Nephron progenitor cell (in vitro differentiated cells): Measurements from ENCODE around the gene ZDHHC11B.
"Not testable (repeated sequence)": the region's sequence is repeated elsewhere in the genome, so short reads cannot be mapped to it uniquely, and the experiment has no call there.

Experiments used
- DNase-seq: peaks from one replicate; pipeline ENCODE4 v3.0.0; 2021
- H3K27ac Mint-ChIP-seq: 2 replicates; pipeline ENCODE4 v1.8.0; 2021; ENCODE audit warnings: mild to moderate bottlenecking, moderate library complexity, mixed read lengths
- H3K27me3 Mint-ChIP-seq: 2 replicates; pipeline ENCODE4 v1.8.0; 2021; ENCODE audit warnings: mild to moderate bottlenecking, low read depth, mixed read lengths; ENCODE audit not compliant: poor library complexity
- H3K36me3 Mint-ChIP-seq: 2 replicates; pipeline ENCODE4 v1.8.0; 2021; ENCODE audit warnings: low read depth, mixed read lengths
- H3K4me1 Mint-ChIP-seq: 2 replicates; pipeline ENCODE4 v1.8.0; 2021; ENCODE audit warnings: mixed read lengths
- H3K4me3 Mint-ChIP-seq: 2 replicates; pipeline ENCODE4 v1.8.0; 2021; ENCODE audit warnings: mild to moderate bottlenecking, moderate library complexity, mixed read lengths
- H3K9me3 Mint-ChIP-seq: 2 replicates; pipeline ENCODE4 v1.8.0; 2021; ENCODE audit warnings: mild to moderate bottlenecking, moderate library complexity, mixed read lengths
- TF ChIP-seq, protein P1 (sequence below): fragments of 200-600 bp; sonication (generic); IDR thresholded peaks from 2 replicates; pipeline ENCODE4 v1.5.0; 2021; ENCODE audit warnings: antibody characterized with exemption

ZDHHC11B gene

DNA sequence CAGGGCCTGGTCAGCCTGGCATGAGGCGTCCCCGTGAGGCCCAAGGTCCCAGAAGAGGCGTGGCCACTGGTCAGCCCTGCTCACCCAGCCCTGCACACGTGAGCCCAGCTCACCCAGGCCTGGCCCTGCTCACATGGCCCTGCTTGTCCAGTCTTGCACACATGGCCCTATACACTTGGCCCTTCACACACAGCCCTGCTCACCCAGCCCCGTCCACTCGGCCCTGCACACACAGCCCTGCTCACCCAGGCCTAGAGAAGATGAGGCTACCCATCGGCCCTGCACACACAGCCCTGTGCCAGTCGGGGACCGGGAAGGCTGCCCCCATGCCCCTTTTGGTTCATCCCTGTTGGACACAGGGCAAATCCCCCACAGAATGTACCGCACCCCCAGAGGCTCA, 28.4 kb downstream of the ZDHHC11B start:
- TF ChIP-seq, protein P1, sequence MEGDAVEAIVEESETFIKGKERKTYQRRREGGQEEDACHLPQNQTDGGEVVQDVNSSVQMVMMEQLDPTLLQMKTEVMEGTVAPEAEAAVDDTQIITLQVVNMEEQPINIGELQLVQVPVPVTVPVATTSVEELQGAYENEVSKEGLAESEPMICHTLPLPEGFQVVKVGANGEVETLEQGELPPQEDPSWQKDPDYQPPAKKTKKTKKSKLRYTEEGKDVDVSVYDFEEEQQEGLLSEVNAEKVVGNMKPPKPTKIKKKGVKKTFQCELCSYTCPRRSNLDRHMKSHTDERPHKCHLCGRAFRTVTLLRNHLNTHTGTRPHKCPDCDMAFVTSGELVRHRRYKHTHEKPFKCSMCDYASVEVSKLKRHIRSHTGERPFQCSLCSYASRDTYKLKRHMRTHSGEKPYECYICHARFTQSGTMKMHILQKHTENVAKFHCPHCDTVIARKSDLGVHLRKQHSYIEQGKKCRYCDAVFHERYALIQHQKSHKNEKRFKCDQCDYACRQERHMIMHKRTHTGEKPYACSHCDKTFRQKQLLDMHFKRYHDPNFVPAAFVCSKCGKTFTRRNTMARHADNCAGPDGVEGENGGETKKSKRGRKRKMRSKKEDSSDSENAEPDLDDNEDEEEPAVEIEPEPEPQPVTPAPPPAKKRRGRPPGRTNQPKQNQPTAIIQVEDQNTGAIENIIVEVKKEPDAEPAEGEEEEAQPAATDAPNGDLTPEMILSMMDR, result no peak
- Mint-ChIP-seq H3K36me3 (no peaks in the 10 kb centered on the region), H3K27me3 (peaks cover 11% of the 10 kb centered on the region), H3K9me3 (no peaks in the 10 kb centered on the region), H3K27ac (peak overlapping the region; percentile 96), H3K4me3 (no peak overlapping the region), H3K4me1 (peaks cover 50% of the 10 kb centered on the region)
- DNase-seq, result no peak

- not testable (repeated sequence) for H3K27ac Mint-ChIP-seq, H3K4me3 Mint-ChIP-seq, DNase-seq, H3K9me3 Mint-ChIP-seq, H3K36me3 Mint-ChIP-seq
- peaks cover 10% of the 10 kb centered on the region for H3K27me3 Mint-ChIP-seq
- peaks cover 44% of the 10 kb centered on the region for H3K4me1 Mint-ChIP-seq
Observed at GRCh38 chr5:754143-754632, 30.3 kb downstream of the ZDHHC11B start.

DNA sequence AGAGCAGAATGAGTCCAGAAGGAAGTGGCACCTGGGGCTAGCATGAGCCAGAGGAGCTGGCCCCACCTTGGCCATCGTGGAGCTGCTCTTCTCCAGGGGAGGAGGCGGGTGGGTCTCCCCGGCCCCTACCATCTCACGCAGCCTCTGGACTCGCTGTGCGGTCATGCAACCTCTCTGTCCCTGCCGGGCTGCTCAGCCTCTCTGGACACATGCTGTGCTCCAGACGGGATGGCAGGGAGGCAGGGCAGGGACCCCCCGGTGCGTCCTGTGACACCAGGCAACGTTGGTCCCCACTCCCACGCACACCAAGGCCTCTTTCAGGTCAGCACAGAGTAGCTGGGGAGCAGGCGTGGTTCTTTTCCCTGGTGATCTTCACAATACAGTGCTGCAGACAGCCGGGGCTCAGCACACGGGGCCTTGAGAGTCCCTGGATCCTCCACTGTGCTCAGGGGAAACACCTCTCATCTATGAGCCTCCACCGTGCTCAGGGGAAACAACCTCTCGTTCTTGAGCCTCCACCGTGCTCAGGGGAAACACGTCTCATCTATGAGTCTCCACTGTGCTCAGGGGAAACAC, 30.9 kb downstream of the ZDHHC11B start:
- not testable (repeated sequence) for H3K9me3 Mint-ChIP-seq, H3K27ac Mint-ChIP-seq, DNase-seq, H3K36me3 Mint-ChIP-seq, H3K4me3 Mint-ChIP-seq
- H3K4me1 Mint-ChIP-seq, result peaks cover 38% of the 10 kb centered on the region
- H3K27me3 Mint-ChIP-seq, result peaks cover 13% of the 10 kb centered on the region

GRCh38 chr5:752532-753115, 31.9 kb downstream of the ZDHHC11B start:
- H3K27me3 Mint-ChIP-seq, result peaks cover 20% of the 10 kb centered on the region
- H3K27ac Mint-ChIP-seq, H3K9me3 Mint-ChIP-seq, H3K36me3 Mint-ChIP-seq, H3K4me3 Mint-ChIP-seq, DNase-seq: not testable (repeated sequence)
- peaks cover 28% of the 10 kb centered on the region for H3K4me1 Mint-ChIP-seq

- H3K27ac Mint-ChIP-seq, H3K9me3 Mint-ChIP-seq: not testable (repeated sequence)
Observed at GRCh38 chr5:751992-752391, 32.5 kb downstream of the ZDHHC11B start.

GRCh38 chr5:751496-751895, 33.0 kb downstream of the ZDHHC11B start:
- no peak overlapping the region for H3K27ac Mint-ChIP-seq
- no peak overlapping the region for H3K4me3 Mint-ChIP-seq
- no peaks in the 10 kb centered on the region for H3K36me3 Mint-ChIP-seq
- no peaks in the 10 kb centered on the region for H3K9me3 Mint-ChIP-seq
- no peak for DNase-seq
- H3K4me1 Mint-ChIP-seq, result peaks cover 19% of the 10 kb centered on the region
- TF ChIP-seq, protein P1, result no peak
- H3K27me3 Mint-ChIP-seq, result peaks cover 20% of the 10 kb centered on the region

More at GRCh38 chr5:751992-752391, 32.5 kb downstream of the ZDHHC11B start:
- Mint-ChIP-seq H3K27me3 (peaks cover 20% of the 10 kb centered on the region), H3K4me1 (peaks cover 22% of the 10 kb centered on the region)
- not testable (repeated sequence) for H3K36me3 Mint-ChIP-seq, DNase-seq, H3K4me3 Mint-ChIP-seq

GRCh38 chr5:750226-750625, 34.3 kb downstream of the ZDHHC11B start:
- H3K27ac Mint-ChIP-seq, H3K4me3 Mint-ChIP-seq, H3K36me3 Mint-ChIP-seq, H3K9me3 Mint-ChIP-seq, DNase-seq: not testable (repeated sequence)
- H3K27me3 Mint-ChIP-seq, result peaks cover 22% of the 10 kb centered on the region
- H3K4me1 Mint-ChIP-seq, result peaks cover 17% of the 10 kb centered on the region

DNA sequence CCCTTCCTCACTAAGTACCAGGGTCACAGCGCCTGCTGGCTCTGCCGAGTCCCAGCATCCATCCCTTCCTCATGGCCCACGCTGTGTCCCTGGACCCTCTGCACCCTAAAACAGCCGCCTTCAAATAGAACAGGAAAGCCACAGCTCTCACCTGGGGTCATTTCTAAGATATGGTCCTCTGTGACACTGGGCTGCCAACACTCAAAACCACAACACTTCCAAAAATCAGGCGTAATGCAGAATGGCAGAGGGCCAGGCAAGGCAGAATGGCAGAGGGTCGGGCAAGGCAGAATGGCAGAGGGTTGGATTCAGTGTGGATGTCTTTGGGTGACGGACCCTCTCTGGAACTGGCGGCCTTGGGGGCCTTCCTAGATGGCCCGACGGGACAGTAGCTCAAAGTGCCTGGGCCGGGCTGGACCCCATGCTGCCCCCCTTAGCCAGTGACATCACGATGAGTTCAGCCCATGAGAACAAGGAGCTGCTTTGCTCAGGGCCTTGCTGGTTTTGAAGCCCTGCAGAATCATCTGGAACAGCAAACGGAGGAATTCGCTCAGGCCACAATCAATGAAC, 35.3 kb downstream of the ZDHHC11B start:
- Mint-ChIP-seq H3K36me3 (no peaks in the 10 kb centered on the region), H3K4me3 (no peak overlapping the region), H3K27ac (no peak overlapping the region), H3K27me3 (peaks cover 21% of the 10 kb centered on the region), H3K9me3 (no peaks in the 10 kb centered on the region), H3K4me1 (peaks cover 25% of the 10 kb centered on the region)
- DNase-seq, result no peak
- TF ChIP-seq, protein P1, result no peak

DNA sequence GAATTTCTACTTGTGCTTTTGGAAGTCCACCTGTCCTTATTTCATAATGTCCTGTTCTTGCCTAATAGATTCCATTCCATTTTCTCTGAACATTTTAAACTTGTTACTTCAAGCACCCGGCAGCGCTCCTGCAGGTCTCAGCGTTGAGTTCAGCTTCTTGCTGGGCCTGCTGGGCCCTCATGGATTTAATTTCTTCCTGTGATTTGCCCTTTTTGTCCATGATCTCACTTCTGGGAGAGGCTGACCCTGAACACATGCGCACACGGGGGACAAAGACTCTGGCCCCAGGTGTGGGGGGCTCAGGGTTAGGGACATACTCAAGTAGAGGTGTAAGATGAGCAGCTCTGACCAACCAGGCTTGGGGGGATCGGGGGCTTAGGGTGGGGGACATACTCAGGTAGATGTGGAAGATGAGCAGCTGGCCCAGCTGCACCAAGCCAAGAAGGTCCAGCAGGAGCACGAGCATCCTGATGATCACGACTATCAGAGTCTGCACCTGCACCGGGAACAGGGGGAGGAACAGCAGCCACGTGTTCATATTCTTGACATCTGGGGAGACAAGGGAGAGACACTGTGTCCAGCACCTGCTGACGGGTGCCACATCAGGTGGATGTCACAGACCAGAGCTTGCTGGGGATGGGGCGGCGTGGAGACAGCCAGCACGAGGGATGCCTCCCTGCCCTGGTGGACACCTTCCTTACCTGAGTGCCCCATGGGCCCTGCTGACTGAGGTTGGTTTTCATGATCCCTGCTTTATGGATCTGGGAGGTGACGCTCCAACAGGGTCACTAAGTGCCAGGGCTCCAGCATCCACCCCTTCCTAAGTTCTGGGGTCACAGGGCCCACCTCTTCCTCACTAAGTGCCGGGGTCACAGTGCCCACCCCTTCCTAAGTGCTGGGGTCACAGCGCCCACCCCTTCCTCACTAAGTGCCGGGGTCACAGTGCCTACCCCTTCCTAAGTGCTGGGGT, 36.2 kb downstream of the ZDHHC11B start:
- peaks cover 17% of the 10 kb centered on the region for H3K27me3 Mint-ChIP-seq
- not testable (repeated sequence) for H3K9me3 Mint-ChIP-seq, H3K27ac Mint-ChIP-seq, H3K36me3 Mint-ChIP-seq, DNase-seq, H3K4me3 Mint-ChIP-seq
- peaks cover 20% of the 10 kb centered on the region for H3K4me1 Mint-ChIP-seq

- H3K27ac Mint-ChIP-seq, H3K4me3 Mint-ChIP-seq, H3K36me3 Mint-ChIP-seq, H3K9me3 Mint-ChIP-seq, DNase-seq: not testable (repeated sequence)
- Mint-ChIP-seq H3K4me1 (peaks cover 20% of the 10 kb centered on the region), H3K27me3 (peaks cover 23% of the 10 kb centered on the region)
Observed at GRCh38 chr5:747303-747844, 37.2 kb downstream of the ZDHHC11B start.
